Measurements from ENCODE around the gene NT5M. TPM values are rescaled to one million over a fixed set of nuclear protein-coding genes. Genes with fewer than 3 reads are reported as not detected.

NT5M gene
- total RNA-seq, 1 experiment from 2014 or later: 2.5 TPM

- no peaks in the 10 kb centered on the region for H3K27me3 ChIP-seq
- no peak overlapping the region for H3K4me3 ChIP-seq
- no peaks in the 10 kb centered on the region for H3K36me3 ChIP-seq
- 0 out of 2 replicates have a peak, but pooled peaks cover 4% of the 10 kb centered on the region for H3K9me3 ChIP-seq
- DNase-seq: no peak
Measured at GRCh38 chr17:17356931-17357270, 53.7 kb downstream of the NT5M start.

GRCh38 chr17:17358060-17358751 is 55.0 kb downstream of the NT5M start:
- no peak overlapping the region for H3K4me3 ChIP-seq
- DNase-seq: no peak
- H3K9me3 ChIP-seq: 0 out of 2 replicates have a peak, but pooled peaks cover 4% of the 10 kb centered on the region
- H3K27me3 ChIP-seq: no peaks in the 10 kb centered on the region
- no peaks in the 10 kb centered on the region for H3K36me3 ChIP-seq

- DNase-seq: no peak
- no peaks in the 10 kb centered on the region for H3K36me3 ChIP-seq
- no peaks in the 10 kb centered on the region for H3K27me3 ChIP-seq
- no peak overlapping the region for H3K4me3 ChIP-seq
- 0 out of 2 replicates have a peak, but pooled peaks cover 4% of the 10 kb centered on the region for H3K9me3 ChIP-seq
Measured at GRCh38 chr17:17358866-17359265, 55.7 kb downstream of the NT5M start.

GRCh38 chr17:17359271-17359670 is 56.1 kb downstream of the NT5M start:
- DNase-seq: no peak
- H3K9me3 ChIP-seq: 0 out of 2 replicates have a peak, but pooled peaks cover 4% of the 10 kb centered on the region
- H3K27me3 ChIP-seq: no peaks in the 10 kb centered on the region
- H3K36me3 ChIP-seq: no peaks in the 10 kb centered on the region
- no peak overlapping the region for H3K4me3 ChIP-seq

- Histone ChIP-seq H3K4me3 (no peak overlapping the region), H3K9me3 (0 out of 2 replicates have a peak, but pooled peaks cover 4% of the 10 kb centered on the region), H3K27me3 (no peaks in the 10 kb centered on the region), H3K36me3 (no peaks in the 10 kb centered on the region)
- DNase-seq: no peak
Measured at GRCh38 chr17:17360087-17360730, 57.0 kb downstream of the NT5M start.

- Histone ChIP-seq H3K9me3 (peaks cover 4% of the 10 kb centered on the region; the same call in 1 of the 2 replicates), H3K4me3 (no peak overlapping the region), H3K36me3 (no peaks in the 10 kb centered on the region), H3K27me3 (no peaks in the 10 kb centered on the region)
- no peak for DNase-seq
Measured at GRCh38 chr17:17361543-17361866, 58.3 kb downstream of the NT5M start.

GRCh38 chr17:17361867-17362539 is 58.8 kb downstream of the NT5M start:
- H3K36me3 ChIP-seq: no peaks in the 10 kb centered on the region
- no peak for DNase-seq
- H3K27me3 ChIP-seq: no peaks in the 10 kb centered on the region
- no peak overlapping the region for H3K4me3 ChIP-seq
- H3K9me3 ChIP-seq: peaks cover 4% of the 10 kb centered on the region; the same call in 1 of the 2 replicates

GRCh38 chr17:17362540-17362930 is 59.4 kb downstream of the NT5M start:
- no peak for DNase-seq
- Histone ChIP-seq H3K4me3 (no peak overlapping the region), H3K36me3 (no peaks in the 10 kb centered on the region), H3K27me3 (no peaks in the 10 kb centered on the region), H3K9me3 (peaks cover 4% of the 10 kb centered on the region; the same call in 1 of the 2 replicates)

- H3K27me3 ChIP-seq: no peaks in the 10 kb centered on the region
- H3K36me3 ChIP-seq: no peaks in the 10 kb centered on the region
- no peak overlapping the region for H3K4me3 ChIP-seq
- peaks cover 4% of the 10 kb centered on the region; the same call in 1 of the 2 replicates for H3K9me3 ChIP-seq
- DNase-seq: no peak
Measured at GRCh38 chr17:17363638-17364337, 60.6 kb downstream of the NT5M start.

- no peaks in the 10 kb centered on the region for H3K36me3 ChIP-seq
- H3K9me3 ChIP-seq: peaks cover 4% of the 10 kb centered on the region; the same call in 1 of the 2 replicates
- no peaks in the 10 kb centered on the region for H3K27me3 ChIP-seq
- no peak overlapping the region for H3K4me3 ChIP-seq
- DNase-seq: no peak
Measured at GRCh38 chr17:17364338-17364667, 61.1 kb downstream of the NT5M start.

- DNase-seq: no peak
- H3K27me3 ChIP-seq: no peaks in the 10 kb centered on the region
- no peaks in the 10 kb centered on the region; the same call in 1 of the 2 replicates for H3K9me3 ChIP-seq
- no peaks in the 10 kb centered on the region for H3K36me3 ChIP-seq
- H3K4me3 ChIP-seq: no peak overlapping the region
Measured at GRCh38 chr17:17365476-17366110, 62.4 kb downstream of the NT5M start.

- Histone ChIP-seq H3K9me3 (no peaks in the 10 kb centered on the region; the same call in 1 of the 2 replicates), H3K4me3 (no peak overlapping the region), H3K27me3 (no peaks in the 10 kb centered on the region), H3K36me3 (no peaks in the 10 kb centered on the region)
- DNase-seq: no peak
Measured at GRCh38 chr17:17366235-17366634, 63.1 kb downstream of the NT5M start.

- Histone ChIP-seq H3K9me3 (no peaks in the 10 kb centered on the region; the same call in 1 of the 2 replicates), H3K4me3 (no peak overlapping the region), H3K27me3 (no peaks in the 10 kb centered on the region), H3K36me3 (no peaks in the 10 kb centered on the region)
- no peak for DNase-seq
Measured at GRCh38 chr17:17366941-17367875, 64.0 kb downstream of the NT5M start.

GRCh38 chr17:17367931-17368330 is 64.8 kb downstream of the NT5M start:
- H3K4me3 ChIP-seq: no peak overlapping the region
- no peaks in the 10 kb centered on the region; the same call in 1 of the 2 replicates for H3K9me3 ChIP-seq
- no peaks in the 10 kb centered on the region for H3K36me3 ChIP-seq
- no peaks in the 10 kb centered on the region for H3K27me3 ChIP-seq
- no peak for DNase-seq

GRCh38 chr17:17370711-17371110 is 67.5 kb downstream of the NT5M start:
- no peak for DNase-seq
- Histone ChIP-seq H3K9me3 (no peaks in the 10 kb centered on the region; the same call in 1 of the 2 replicates), H3K4me3 (no peak overlapping the region), H3K36me3 (no peaks in the 10 kb centered on the region), H3K27me3 (no peaks in the 10 kb centered on the region)

Data from MG63 (cell line).